ENCODE data around the gene PLCD3.

GRCh38 chr17:45145035-45145389 lies 12.7 kb upstream of the PLCD3 start:
- TF ChIP-seq CTCF (conservative IDR thresholded peaks at IDR 0.05; ENCODE audit: low read depth, low read length) (no peak), POLR2A (IDR thresholded peaks at IDR 0.05; ENCODE audit: low read depth, low read length) (no peak), RAD21 (IDR thresholded peaks at IDR 0.05; ENCODE audit: low read length) (no peak), CEBPB (IDR thresholded peaks at IDR 0.05; ENCODE audit: low read depth, low read length) (no peak)
